ENCODE results near the gene CENPN. TPM values are rescaled to one million over a fixed set of nuclear protein-coding genes. Genes with fewer than 3 reads are reported as not detected.

Gene CENPN
- total RNA-seq, 1 experiment from 2014 or later, result 76.7 TPM

- intact Hi-C loops (cut with micrococcal nuclease), result no loop called here
- Histone ChIP-seq H4K20me1 (ENCODE audit: insufficient read depth) (no peaks in the 10 kb centered on the region), H3K27ac (ENCODE audit: low read depth, low read length) (no peak overlapping the region), H3K36me3 (ENCODE audit: control insufficient read depth in 1 of 2, insufficient read depth in 2 of 2, low read length in 2 of 2) (peaks cover 40% of the 10 kb centered on the region in 2 experiments; a peak in 3 of 4 replicates), H3K9ac (ENCODE audit: low read length) (no peak overlapping the region), H3K79me2 (ENCODE audit: insufficient read depth, low read length) (peaks cover 30% of the 10 kb centered on the region), H3K4me3 (replicated peaks in 1 of 2; ENCODE audit: low read depth in 1 of 2, low read length in 2 of 2) (no peak overlapping the region), H3K9me3 (ENCODE audit: control insufficient read depth in 1 of 2, insufficient read depth in 1 of 2, low read depth in 1 of 2, low read length in 2 of 2) (no peaks in the 10 kb centered on the region), H3K9me2 (ENCODE audit: insufficient read depth) (no peaks in the 10 kb centered on the region), H2AFZ (ENCODE audit: low read depth, low read length, poor library complexity, severe bottlenecking) (no peak overlapping the region), H3K27me3 (ENCODE audit: insufficient read depth, low read length) (no peaks in the 10 kb centered on the region), H3K4me2 (ENCODE audit: low read length) (no peak overlapping the region), H3K4me1 (ENCODE audit: control insufficient read depth in 1 of 2, insufficient read depth in 2 of 2, low read length in 2 of 2) (no peaks in the 10 kb centered on the region)
- ChIA-PET CTCF (no interaction called here), RAD21 (ENCODE audit: low non-redundant PET in 1 of 2, low total read pairs in 2 of 2, uncharacterized antibody in 2 of 2, unreplicated experiment in 2 of 2) (no interaction called here), POLR2A (no interaction called here)
- ATAC-seq, result no peak
- no peak for TF ChIP-seq REST (IDR thresholded peaks at IDR 0.05; ENCODE audit: low read depth)
- TF ChIP-seq ELF1 (IDR thresholded peaks at IDR 0.05; ENCODE audit: borderline replicate concordance, low read depth), result no peak
- no peak for TF ChIP-seq CEBPB (IDR thresholded peaks at IDR 0.05; ENCODE audit: low read depth)
- no peak for TF ChIP-seq SIN3A (IDR thresholded peaks at IDR 0.05; ENCODE audit: low read depth)
- no peak for TF ChIP-seq SRF (IDR thresholded peaks at IDR 0.05; ENCODE audit: low read depth)
- no peak for TF ChIP-seq FOSL1 (IDR thresholded peaks at IDR 0.05; ENCODE audit: low read depth)
- TF ChIP-seq ATF3 (IDR thresholded peaks at IDR 0.05), result no peak
- no peak for TF ChIP-seq EZH2phosphoT487 (IDR thresholded peaks at IDR 0.05; ENCODE audit: borderline replicate concordance)
- no peak for TF ChIP-seq TCF7L2 (IDR thresholded peaks at IDR 0.05; ENCODE audit: borderline replicate concordance, extremely low read depth, insufficient read depth, insufficient read length)
- TF ChIP-seq CTCF (IDR thresholded peaks at IDR 0.05 in 2 of 3, conservative IDR thresholded peaks at IDR 0.05 in 1 of 3; ENCODE audit: borderline replicate concordance in 1 of 3, insufficient read depth in 1 of 3, low read depth in 2 of 3, low read length in 2 of 3), result no peak
- TF ChIP-seq ZFX (IDR thresholded peaks at IDR 0.05), result no peak
- TF ChIP-seq ZNF274 (IDR thresholded peaks at IDR 0.05; ENCODE audit: low read depth, low read length), result no peak
- DNase-seq (ENCODE audit: low read depth, low spot score), result no peak
- no TSS peak for BruUV-seq (replicated peaks)
These were observed 35.8 kb downstream of the CENPN start for GRCh38 chr16:81042821-81043220.
